NCI-H510A (cell line): Measurements from ENCODE around the gene OSBPL9.
"Not testable (repeated sequence)": the region's sequence is repeated elsewhere in the genome, so short reads cannot be mapped to it uniquely, and the experiment has no call there.

ENCODE experiments used
- DNase-seq: peaks from one replicate; lab custom pipeline; 2025; lab: John Stamatoyannopoulos, UW

Gene OSBPL9

DNA sequence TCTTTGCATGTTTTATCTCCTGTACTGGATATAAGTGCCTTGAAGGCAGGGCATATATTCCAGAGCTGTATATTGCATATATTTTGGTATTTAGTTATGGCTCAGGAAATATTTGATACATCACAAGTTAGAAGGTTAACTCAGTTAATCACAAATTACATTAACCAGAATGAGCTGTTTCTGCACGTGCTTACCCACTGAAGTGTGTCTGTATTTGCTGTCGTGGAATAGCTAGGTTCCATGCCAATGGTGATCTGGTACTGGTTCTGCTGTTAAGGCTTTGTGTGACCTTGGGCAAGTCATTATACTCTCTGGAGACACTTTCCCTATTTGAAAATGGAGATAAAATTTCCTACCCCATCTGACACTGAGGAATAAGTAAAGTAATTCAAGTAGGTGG, 50.7 kb downstream of the OSBPL9 start:
- DNase-seq, result no peak

DNA sequence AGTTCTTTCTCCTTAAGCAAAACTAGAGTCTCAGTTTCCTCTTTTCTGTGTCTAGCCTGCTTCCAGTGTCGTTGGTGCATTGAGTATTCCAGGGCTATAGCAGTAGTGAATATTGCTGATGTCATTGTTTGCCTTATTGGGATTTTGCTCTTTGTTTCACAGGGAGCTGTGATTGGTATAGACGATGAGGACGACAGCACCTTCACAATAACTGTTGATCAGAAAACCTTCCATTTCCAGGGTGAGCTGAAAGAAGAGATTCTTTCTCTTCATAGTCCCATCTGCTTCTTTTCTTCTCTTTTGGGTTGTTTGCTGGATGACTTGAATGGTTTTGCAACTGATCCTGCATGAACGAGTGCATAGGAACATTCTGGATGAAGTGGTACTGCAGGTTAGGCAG, 52.4 kb downstream of the OSBPL9 start:
- no peak for DNase-seq

DNA sequence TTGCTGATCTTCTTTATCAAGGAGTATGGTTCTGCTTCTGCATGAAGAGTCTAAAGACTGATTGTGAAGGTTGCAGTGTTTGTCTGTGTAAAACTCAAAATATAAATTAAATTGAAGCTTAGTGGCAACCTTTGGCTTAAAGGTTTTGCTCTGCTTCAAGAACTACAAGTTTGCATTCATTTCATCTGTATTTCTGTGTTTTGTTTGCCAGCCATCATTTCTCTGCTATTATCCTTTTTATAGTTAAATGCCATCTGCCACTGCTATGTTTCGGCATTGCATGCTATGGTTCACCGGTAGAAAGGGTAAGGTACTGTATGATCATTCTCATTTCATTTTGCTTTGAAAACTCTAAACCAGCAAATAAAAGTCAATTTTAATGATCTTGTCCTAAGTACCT, 52.9 kb downstream of the OSBPL9 start:
- no peak for DNase-seq

DNA sequence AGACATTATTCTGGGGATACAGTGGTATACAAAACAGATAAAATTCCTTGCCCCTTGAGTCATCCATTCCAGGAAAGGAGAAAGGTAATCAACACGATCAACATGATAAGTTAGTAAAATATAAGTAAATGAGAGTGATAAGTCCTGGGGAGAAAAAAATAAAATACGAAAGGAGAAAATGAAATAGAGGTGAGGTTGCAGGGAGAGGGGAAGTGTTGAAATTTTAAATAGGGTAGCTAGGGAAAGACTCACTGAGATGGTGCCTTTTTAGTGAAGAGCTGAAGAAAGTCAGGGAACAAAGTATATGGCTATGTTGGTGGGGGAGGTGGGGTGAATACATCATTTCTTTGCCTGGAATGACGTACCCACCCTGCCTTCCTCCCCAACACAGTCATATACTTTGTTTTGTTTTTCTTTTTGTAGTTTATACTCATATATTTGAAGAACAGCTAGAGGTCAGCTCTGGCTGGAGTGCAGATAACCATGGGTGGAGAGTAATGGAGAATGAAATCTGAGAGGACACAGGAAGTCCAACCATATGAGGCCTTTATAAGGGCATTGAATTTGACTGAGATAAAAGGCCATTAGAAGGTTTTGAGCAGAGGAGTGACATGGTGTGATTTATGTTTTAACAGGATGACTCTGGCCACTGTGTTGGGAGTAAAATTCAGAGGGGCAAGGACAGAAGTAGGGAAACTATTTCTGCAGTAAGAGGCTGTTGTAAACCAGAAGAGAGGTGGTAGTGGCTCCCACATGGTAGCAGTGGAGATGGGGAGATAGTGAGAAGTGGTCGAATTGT, 54.8 kb downstream of the OSBPL9 start:
- DNase-seq, result no peak

DNA sequence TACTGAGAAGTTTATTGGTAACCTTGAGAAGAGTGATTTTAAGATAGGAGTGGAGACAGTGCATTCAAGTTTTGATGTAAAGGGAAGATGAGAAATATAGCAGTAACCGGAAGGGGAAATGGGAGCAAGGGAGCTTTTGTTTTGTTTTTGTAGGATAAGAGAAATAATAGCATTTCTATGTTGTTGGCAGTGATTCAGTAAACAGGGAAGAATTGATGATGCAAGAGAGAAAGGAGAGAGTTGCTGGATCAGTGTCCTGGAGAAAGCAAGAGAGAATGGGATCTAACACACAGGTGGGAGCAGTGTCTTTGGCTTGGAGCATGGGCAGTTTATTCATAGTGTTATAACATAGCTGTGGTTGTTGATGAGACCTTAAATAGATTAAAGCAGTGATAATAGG, 56.4 kb downstream of the OSBPL9 start:
- no peak for DNase-seq

DNA sequence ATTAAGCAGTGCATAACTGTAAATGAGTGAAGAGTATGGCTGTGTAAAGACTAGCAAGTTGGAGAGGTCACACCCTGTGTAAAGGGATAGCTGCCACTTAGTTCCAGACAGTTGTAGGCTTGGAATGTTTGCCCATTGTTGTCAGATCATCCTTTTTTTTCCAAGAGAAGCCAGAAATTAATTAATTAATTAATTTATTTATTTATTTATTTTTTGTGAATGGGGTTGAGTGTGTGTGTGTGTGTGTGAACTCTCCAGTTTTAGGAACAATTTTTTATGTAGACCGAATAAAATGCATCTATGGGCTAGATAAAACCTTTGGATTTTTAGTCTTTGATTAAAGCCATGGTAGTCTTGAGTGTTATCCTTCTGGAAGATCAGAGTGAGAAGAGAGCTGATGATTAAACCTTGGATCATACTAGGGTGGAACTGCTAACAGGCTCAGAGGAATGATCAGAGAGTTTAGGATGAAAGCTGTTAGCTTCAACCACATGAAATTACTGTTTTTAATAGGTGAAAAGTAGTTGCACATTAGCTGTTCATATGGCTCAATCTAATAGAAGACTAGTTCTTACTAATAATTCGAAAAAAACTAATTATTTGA, 58.4 kb downstream of the OSBPL9 start:
- DNase-seq, result no peak

DNA sequence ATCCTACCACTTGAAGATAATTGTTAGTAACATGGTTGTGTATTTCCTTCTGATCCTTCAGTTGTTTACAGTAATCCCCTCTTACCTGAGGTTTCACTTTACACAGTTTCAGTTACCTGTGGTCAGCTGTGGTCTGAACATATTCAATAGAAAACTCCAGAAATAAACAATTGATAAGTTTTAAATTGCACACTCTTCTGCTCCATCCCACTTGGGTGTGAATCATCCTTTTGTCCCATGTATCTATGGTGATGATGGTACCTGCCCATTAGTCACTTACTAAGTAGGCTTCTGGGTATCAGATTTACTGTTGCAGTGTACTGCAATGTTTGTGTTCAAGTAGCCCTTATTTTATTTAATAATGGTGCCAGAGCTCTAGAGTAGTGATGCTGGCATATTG, 62.5 kb downstream of the OSBPL9 start:
- DNase-seq, result no peak

DNA sequence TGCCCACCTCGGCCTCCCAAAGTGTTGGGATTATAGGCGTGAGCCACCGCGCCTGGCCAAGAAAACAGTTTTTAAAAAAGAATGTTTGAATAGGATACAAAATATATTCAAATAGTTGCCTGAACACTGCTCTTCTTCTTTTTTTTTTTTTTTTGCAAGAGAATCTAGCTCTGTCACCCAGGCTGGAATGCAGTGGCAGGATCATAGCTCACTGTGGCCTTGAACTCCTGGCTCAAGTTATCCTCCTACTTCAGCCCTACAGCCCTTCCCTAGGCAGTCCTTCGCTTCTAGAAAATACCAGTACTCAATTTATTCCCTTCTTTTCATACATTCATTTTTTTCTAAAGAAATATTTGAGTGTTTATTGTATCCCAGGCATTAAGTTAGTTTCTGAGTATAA, 67.9 kb downstream of the OSBPL9 start:
- DNase-seq, result no peak

DNA sequence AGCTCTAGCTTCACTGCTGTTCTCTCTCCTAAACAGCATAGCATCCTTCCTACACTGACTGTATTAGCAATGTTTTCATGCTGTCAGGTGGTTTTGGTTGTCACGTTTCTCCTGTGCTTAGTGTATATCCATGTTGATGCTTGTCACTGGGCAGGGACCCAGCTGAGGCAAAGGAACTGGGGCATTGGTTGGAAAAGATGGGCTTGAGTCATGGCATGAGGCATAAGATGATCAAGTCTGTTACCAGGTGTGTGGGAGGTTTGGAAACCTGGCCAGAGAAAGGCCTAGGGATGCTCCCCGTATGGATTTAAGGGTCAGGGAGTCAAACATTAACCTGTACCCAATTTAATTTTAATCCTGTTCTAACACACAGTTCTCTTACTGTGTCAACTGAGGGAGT, 69.6 kb downstream of the OSBPL9 start:
- no peak for DNase-seq

DNA sequence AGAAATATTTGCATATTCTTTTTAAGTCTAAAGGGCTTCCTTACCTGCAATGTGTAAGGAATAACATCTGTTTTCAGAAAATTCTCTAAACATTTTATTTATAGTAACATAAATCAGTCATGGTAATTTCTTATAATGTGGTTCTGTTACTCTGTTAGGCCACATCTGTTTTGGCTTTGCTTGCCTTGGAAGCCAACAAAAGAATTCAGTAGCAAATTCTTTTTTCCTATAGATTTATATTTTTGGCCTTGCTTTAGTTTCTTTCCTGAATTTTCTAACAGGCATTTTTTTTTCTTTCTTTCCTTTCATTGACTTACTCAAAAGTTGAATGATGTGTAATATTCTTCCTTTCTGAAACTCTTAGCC, 72.2 kb downstream of the OSBPL9 start:
- DNase-seq, result no peak

DNA sequence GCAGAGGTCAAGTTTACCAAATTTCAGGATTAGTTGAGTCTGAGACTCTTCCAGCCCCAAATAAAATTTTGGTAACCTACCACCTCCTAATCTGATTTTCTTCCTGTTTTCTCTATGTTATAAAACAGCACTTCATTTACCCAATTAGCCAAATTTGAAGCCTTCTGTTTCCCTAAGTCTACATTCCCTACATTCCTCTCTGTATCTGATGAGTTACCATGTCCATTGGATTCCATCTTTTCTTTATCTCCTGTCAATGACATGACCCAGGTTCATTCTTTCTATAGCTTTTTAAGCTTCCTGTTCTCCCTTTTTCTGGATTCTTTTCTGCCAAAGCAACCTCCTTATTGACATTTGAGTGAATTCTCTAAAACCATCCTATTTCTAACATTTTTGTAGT, 72.8 kb downstream of the OSBPL9 start:
- DNase-seq, result no peak

DNA sequence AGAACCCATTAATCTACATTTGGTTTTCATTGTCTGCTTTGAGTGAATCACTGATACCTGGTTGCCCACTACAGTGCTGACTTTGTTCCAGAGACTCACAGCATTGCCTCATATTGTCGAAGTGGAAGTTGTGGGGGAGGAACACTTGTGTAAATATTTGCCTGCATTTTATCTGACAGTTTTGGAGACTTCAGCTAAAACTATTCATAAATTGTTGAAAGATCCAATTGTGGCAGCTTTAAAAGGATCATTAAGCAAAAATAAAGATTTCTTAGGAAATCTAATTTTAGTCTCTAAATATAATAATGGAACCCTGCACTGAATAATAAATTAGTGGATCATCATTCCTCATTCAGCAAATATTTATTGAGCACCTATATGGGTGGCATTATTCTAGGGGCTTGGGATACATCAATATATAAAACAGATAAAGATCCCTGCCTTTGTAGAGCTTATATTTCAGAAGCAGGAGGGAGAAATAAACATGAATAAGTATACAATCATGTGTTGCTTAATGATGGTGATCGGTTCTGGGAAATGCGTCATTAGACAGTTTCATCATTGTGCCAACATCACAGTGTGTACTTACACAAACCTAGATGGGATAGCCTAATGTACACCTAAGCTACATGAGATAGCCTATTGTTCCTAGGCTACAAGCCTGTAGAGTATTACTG, 73.5 kb downstream of the OSBPL9 start:
- DNase-seq, result no peak

DNA sequence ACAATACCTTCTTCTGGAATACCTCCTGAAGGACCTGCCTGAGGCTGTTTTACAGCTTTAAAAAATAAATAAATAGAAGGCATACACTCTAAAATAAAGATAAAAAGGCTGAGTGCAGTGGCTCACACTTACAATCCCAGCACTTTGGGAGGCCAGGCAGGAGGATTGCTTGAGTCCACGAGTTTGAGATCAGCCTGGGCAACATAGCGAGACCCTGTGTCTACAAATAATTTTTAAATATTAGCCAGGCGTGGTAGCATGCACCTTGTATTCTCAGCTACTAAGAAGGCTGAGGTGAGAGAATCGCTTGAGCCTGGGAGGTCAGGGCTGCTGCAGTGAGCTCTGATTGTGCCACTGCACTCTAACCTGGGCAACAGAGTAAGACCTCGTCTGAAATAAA, 75.0 kb downstream of the OSBPL9 start:
- no peak for DNase-seq

DNA sequence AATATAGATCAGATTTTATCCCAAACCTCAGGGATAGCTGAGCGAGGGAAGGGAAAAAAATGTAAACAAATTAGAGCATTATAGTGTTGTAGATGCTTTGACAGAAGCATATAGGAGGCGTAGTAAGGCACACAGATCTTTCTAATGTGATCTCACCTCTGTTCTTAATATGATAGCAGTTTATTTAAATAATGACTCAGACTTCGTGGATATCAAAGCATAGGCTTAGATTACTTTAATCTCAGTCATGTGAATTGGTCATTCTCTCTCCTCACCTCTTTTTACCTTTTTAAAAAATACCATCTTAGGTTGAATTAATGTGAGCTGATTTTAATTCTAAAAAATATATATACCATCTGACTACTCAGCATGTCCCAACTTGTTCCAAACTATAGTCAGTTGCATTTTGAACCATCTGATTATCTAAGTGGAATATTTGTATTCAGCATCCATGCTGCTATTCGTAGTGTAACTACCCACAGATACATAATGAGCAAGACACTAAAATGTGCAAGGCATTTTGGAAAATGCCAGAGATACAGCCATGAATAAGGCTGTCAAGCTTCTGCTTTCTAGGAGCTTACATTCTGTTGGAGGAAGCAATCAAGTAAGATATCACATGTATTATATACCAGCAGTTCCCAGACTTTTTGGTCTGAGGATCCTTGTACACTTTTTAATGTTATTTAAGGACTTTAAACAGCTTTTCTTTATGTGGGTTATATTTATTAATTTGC, 76.7 kb downstream of the OSBPL9 start:
- DNase-seq, result no peak

DNA sequence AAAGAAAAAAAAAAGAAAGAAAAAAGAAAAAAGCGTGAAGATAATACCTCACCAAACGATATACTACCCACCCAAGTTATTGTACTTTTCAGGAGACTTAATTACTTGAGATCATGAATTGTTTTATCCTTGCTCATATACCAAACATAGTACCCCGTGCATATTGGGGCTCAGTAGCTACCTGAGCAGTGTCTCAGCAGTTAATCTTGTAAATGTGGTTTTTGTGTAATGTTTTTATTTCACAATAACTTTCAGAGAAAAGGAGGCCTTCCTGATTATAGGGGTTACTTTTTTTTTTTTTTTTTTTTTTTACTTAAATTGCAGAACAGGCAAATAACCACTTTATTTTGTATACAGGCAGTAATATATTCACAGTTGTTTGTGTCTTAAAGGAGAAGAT, 80.3 kb downstream of the OSBPL9 start:
- no peak for DNase-seq

DNA sequence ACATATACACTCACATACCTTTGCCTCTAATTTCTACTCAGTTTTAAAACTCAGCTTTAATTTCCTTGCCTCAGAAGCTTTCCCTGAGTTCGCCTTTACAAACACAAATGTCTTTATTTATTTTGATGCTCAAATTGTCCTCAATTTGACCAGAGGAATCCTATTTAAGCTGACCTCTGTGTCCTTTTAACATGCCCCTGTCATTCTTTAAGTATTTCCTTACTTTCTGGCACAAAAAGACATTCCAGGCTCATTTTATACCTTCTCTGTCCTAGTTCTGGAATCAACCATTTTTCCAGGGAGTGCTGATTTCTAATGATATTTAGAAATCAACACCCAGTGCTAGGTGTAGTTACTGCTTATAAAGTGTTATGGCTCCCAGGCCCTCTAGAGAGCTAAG, 82.5 kb downstream of the OSBPL9 start:
- no peak for DNase-seq

DNA sequence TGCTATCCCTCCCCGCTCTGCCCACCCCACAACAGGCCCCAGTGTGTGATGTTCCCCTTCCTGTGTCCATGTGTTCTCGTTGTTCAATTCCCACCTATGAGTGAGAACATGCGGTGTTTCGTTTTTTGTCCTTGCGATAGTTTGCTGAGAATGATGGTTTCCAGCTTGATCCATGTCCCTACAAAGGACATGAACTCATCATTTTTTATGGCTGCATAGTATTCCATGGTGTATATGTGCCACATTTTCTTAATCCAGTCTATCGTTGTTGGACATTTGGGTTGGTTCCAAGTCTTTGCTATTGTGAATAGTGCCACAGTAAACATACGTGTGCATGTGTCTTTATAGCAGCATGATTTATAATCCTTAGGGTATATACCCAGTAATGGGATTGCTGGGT, 84.9 kb downstream of the OSBPL9 start:
- DNase-seq, result not testable (repeated sequence)

DNA sequence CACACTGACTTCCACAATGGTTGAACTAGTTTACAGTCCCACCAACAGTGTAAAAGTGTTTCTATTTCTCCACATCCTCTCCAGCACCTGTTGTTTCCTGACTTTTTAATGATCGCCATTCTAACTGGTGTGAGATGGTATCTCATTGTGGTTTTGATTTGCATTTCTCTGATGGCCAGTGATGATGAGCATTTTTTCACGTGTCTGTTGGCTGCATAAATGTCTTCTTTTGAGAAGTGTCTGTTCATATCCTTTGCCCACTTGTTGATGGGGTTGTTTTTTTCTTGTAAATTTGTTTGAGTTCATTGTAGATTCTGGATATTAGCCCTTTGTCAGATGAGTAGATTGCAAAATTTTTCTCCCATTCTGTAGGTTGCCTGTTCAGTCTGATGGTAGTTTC, 85.3 kb downstream of the OSBPL9 start:
- not testable (repeated sequence) for DNase-seq

DNA sequence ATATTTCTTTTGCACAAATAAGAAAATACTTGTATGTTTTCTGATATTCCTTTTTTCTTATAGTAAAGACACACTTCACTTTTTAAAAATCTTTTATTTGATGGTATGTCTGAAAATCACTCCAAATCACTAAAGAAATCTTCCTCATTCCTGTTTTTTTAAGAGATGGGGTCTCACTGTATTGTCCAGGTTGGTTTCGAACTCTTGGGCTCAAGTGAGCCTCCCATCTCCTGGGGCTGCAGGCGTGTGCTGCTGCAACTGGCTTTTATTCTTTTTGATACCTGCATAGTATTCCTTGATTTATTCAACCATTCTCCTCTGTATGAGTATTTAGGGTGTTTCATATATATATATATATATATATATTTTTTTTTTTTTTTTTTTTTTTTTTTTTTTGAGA, 88.1 kb downstream of the OSBPL9 start:
- no peak for DNase-seq

DNA sequence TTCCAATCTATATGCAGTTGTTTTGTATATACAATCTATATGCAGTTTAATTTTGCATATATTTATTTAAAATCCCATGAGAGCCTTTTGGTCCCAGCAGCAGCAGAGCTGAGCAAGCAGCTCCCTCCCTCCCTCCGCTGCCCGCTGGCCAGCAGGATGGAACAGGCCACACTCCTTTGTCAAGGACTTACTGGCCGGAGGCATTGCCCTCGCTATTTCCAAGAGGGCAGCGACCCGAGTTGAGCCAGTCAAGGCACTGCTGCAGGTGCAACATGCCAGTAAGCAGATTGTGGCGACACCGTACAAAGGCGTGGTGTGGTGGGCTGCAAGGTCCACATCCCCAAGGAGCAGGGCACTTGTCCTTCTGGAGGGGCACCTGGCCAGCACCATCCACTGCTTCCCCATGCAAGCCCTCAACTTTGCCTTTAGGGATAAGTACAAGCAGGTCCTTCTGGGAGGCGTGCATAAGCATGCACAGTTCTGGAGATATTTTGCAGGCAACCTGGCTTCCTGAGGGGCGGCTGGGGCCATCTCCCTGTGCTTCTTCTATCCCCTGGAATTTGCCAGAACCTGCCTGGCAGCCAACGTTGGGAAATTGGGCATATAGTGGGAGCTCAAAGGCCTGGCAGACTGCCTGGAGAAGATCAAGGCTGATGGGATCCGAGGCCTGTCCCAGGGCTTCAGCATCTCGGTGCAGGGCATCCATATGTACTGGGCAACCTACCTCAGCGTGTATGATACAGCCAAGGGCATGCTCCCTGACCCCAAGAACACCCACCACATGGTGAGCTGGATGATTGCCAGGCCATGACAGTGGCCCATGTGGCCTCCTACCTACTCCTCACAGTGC, 92.2 kb downstream of the OSBPL9 start:
- DNase-seq, result no peak

DNA sequence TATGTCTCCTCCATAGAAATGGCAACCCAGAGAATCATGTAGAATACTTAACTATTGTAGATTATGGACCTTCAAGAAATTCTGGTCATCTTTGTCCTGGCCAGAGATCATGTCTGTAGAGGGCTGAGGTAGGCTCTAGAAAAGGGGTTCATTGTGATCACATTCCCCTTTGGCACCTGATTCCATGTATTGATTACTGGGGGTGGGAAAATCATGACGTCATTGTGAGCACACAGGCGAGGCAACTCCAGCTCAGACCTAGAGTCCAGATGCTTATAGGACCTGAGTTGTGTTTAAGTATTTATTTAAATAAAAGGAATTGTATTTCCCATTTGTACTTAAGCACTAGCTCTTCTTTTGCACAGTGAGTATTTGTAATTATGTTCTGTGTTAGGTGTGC, 93.1 kb downstream of the OSBPL9 start:
- no peak for DNase-seq

DNA sequence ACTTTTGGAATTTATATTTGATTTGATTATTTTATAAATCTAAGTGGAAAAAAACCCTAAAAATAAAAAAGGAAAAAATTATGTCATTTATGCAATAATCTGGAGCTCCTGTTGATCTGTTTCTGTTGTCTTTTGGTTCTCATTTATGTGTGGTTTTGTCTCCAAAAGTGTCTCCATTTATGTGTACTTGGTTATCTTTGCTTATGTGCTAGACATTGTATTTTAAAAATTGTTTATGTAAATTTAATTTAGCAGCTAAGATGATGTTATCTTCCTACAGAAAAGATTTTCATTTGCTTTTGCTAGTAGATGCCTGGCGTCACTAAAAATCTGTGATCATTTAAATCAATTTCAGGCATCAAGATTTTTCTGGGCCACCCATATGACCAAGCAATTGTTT, 95.7 kb downstream of the OSBPL9 start:
- no peak for DNase-seq
